GM21737 (cell line): Measurements from ENCODE around the gene YLPM1.

Experiments used
- ATAC-seq: cut with Tn5 transposase; IDR thresholded peaks from one replicate; pipeline ENCODE4 v1.9.1; 2021; ENCODE audit warnings: mild to moderate bottlenecking, moderate library complexity; ENCODE audit not compliant: unreplicated experiment

YLPM1 gene

DNA sequence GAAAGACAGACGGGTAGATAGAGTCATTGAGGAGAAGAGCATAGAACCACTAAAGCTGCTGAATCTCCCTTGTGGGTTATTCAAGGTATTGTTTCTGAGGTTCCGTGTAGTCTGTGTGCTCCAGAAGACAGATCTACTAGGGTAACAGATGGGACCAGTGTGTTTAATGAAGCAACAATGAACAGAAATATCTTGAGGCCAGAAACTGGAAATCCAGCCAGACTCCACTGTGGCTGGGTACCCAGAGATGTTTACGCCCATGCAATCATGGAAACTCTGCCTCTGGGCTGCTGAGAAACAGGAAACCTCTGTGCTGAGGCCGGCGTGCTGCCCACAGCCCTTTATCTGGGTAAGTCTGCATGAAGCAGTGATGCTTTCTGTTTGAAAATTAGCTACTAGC, 104.6 kb downstream of the YLPM1 start:
- no peak for ATAC-seq

DNA sequence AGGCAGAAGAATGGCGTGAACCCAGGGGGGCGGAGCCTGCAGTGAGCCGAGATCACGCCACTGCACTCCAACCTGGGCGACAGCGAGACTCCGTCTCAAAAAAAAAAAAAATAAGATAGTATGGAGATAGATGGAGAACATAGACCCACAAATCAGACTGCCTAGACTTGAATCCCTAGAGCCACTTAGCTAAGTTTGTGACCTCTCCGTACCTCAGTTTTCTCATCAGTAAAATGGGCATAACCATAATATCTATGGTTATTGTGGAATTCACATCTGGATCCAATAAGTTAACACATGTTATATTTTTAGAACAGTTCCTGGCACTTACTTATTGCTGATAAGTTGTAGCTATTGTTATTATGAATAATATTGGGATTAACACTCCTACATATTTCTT, 105.6 kb downstream of the YLPM1 start:
- ATAC-seq = no peak

DNA sequence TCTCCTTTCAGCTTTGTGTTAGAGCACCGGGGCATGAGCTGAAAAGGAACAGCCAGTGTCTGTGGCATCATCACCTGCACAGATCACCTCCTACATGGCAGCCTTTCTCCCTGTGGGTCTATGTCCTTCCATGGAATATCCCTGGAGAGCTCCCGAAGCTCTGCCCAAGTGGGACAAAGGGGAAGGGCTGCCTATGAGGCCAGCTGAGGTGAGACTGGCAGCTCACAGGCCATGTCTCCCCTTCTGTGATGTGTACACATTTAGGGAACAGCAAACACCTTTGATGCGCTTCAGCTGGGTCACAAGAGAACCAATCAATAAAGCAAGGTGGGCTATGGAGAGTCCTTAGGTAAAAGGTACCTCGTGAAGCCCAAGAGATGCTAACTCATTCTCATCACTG, 108.7 kb downstream of the YLPM1 start:
- no peak for ATAC-seq

DNA sequence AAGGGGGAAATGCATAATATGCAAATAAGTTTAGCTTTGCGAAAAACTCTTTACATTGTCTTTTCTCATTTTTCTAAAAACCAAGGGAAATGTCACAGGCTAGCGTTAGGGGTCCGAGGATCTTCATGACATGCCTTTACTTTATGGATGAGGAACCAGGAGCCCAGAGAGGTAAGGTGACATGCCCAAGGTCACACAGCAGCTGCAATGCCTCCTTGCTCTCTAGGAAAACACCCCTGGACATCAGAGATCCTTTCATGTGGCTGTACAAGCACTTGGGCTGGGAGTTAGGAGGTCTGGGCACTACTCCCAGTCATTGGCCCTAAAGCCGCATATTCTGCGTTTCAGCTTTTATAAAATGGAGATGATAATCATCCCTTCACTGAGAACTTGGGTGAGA, 112.1 kb downstream of the YLPM1 start:
- no peak for ATAC-seq

DNA sequence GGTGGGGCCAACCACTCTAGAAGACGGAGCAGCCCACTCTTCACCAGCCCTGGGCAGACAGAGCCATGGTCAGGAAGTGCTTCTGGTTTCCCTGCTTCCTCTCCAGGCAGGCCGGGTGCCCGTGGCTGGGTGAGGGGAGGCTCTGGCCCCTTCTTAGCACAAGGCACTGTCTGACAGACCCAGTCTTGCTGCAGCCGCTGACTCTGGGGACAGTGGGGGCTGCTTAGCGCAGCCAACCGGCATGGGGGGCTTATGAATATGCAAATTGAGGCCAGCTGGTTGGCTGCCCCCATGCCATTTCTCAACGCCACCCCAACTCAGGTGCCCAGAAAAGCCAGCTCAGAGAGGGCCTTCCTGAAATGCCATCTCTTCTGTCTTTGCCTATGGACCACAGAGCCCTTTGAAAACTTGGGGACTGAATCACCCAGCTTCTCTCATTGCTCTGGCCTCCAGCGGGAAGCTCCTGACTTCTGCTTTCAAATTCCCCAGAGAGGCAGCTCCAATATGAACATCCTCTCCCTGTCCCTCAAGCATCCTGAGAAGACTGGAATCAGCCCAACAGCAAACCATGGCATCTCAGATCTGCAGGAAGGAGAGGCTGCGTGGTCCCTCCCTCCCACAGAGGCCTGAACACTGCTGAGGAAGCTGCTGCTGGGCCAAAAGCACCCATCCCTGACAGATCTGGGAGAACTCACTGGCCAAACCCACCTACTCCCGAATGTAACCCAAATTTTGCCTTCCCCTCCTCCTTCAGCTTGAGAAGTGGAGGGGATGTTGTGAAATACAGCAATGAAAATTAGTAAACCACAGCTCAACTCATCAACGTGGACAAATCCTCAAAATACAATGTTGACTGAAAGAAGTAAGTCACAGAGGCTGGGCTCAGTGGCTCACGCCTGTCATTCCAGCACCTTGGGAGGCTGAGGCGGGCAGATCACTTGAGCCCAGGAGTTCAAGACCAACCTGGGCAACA, 113.1 kb downstream of the YLPM1 start, which contains the start of gene PROX2:
PROX2 (minus strand) TSS at position 205 of the 973 bp plus-strand sequence. CDS start 12,311 bp downstream, outside the sequence.
- ATAC-seq = no peak

DNA sequence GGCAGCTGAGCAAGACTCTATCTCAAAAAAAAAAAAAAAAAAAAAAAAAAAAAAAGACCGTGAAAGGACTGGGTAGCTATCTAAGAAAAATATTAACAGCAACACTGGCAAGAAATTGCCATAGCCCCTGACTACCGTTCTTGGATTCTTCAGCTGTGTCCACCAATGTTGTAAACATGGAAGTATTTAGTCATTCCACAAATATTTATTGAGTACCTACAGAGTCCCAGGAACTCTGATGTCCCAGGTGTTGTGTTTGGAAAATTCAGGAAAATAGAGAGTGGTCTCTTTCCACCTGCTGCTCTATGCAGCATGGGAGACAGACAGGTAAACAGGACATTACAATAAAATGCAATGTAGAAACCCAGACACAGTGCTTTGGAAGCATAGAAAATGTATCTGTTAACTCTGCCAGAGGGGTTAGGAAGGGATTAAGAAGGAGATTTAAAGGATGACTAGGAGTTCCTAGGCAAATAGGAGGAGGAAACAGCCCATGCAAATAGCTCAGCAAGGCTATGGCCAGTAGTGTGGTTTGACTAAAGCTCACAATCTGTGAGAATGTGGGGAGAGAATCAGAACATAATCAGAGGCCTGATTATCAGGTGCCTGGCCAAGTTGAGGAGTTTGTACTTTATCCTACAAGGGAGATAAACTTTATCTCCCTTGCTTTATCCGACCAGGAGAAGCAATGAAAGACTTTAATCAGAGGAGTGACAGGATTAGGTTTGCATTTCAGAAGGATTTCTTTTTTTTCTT, 116.5 kb downstream of the YLPM1 start:
- no peak for ATAC-seq

DNA sequence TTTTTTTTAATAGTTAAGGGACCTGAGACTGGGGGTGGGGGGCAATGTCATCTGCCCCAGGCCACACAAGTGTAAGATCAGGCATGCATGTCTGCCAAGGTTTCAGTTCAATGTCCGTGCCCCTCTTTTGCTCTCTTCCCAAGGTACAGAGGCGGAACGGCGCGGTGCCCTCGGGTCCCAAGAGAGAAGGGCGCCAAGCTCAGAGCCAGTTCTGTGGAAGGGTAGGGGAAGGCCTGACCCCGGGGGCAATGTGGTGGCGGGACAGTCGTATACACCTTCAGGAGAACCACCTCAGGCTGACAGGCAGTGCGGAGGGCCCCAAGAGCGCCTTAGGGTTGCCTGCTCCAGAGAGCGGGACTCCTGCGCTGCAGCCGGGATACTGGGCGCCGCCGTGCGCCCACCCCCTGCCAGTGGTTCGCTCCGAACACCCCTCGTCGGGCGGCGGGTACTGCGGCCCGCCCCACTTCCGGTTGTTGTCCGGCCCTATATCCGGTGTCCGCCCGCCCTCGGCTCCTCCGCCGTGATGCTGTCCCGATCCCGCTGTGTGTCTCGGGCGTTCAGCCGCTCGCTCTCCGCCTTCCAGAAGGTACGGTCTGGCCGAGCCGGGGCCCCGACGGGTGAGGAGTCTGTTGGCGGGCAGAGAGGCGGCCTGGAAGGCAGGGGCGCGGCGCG, 118.5 kb downstream of the YLPM1 start, which contains the start of gene DLST:
DLST (plus strand) TSS at position 486 of the 672 bp plus-strand sequence; CDS start at position 524, 38 bp downstream.
- ATAC-seq = peak; percentile 93

DNA sequence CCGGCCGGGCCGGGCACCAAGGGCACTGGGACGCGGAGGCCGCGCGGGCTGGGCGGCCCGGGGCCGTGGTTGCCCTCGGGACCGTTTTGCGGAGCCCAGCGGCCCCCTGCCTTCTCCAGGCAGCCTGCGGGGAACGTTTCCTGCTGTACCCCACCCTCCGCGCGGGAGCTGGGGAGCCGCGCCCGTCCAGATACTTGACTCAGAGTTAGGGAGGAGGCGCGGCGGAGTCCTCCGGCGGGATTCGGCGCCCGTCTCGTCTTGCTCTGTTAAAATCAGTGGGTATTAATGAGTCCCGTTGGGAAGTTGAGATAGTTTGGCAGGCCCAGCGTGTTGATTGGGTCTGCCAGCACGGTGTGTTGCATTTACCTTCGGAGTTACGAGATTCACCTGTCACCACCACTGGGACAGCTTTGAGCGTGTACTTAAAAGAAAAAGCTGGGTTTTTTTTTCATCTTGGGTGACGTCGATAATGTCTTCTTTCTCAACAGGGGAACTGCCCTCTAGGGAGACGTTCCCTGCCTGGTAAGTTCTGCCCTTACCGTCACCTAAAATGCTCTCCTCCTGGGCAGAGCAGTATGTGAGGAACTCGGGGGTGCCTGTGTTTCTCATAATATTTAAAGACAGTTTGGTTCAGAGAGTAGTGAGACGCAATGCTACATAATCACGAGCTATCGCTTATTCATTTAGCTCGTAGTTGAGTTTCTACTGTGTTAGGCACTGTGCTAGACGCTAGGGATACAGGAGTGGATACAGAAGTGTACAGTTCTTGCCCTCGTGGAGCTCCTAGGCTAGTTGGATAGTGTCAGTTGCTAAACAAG, 119.2 kb downstream of the YLPM1 start:
- ATAC-seq = peak; percentile 29
